ENCODE results near the gene FBXL19. TPM values are rescaled to one million over a fixed set of nuclear protein-coding genes. Genes with fewer than 3 reads are reported as not detected.
A peak's percentile ranks its signal among the peaks of the same experiment; 100 is the strongest.

FBXL19 gene
- total and polyA plus RNA-seq, 9 of the 15 experiments (the other 6 are each of a cell fraction or from before 2014, with no cell fraction given) = 0.13 to 48.0 (median 13.5) TPM; not detected in 1

GRCh38 chr16:30992931-30993816 lies 69.8 kb downstream of the FBXL19 start (continued):
- TF ChIP-seq PATZ1 (CRISPR knock-in tag; IDR thresholded peaks at IDR 0.05; ENCODE audit: borderline replicate concordance) = 0 out of 2 replicates have a peak, but pooled peaks have one; percentile 34
- TF ChIP-seq, protein P1, sequence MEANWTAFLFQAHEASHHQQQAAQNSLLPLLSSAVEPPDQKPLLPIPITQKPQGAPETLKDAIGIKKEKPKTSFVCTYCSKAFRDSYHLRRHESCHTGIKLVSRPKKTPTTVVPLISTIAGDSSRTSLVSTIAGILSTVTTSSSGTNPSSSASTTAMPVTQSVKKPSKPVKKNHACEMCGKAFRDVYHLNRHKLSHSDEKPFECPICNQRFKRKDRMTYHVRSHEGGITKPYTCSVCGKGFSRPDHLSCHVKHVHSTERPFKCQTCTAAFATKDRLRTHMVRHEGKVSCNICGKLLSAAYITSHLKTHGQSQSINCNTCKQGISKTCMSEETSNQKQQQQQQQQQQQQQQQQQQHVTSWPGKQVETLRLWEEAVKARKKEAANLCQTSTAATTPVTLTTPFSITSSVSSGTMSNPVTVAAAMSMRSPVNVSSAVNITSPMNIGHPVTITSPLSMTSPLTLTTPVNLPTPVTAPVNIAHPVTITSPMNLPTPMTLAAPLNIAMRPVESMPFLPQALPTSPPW (CRISPR knock-in tag; IDR thresholded peaks at IDR 0.05) = peak; percentile 63
- peak in 1 of 3 experiments; percentile 33 for TF ChIP-seq YY1 (IDR thresholded peaks at IDR 0.05; ENCODE audit: borderline replicate concordance in 1 of 3, control insufficient read depth in 1 of 3, extremely low read depth in 1 of 3, insufficient read depth in 3 of 3, insufficient read length in 1 of 3, insufficient replicate concordance in 2 of 3, low read depth in 1 of 3, low read length in 2 of 3)
- TF ChIP-seq ARID1B (IDR thresholded peaks at IDR 0.05) = peak; percentile 64; the same call in 1 of the 2 replicates
- TF ChIP-seq, protein P2, sequence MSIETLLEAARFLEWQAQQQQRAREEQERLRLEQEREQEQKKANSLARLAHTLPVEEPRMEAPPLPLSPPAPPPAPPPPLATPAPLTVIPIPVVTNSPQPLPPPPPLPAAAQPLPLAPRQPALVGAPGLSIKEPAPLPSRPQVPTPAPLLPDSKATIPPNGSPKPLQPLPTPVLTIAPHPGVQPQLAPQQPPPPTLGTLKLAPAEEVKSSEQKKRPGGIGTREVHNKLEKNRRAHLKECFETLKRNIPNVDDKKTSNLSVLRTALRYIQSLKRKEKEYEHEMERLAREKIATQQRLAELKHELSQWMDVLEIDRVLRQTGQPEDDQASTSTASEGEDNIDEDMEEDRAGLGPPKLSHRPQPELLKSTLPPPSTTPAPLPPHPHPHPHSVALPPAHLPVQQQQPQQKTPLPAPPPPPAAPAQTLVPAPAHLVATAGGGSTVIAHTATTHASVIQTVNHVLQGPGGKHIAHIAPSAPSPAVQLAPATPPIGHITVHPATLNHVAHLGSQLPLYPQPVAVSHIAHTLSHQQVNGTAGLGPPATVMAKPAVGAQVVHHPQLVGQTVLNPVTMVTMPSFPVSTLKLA (conservative IDR thresholded peaks at IDR 0.05) = 0 out of 4 replicates have a peak, but pooled peaks of 1 of the 2 experiments have one; percentile 29
- TF ChIP-seq, protein P3, sequence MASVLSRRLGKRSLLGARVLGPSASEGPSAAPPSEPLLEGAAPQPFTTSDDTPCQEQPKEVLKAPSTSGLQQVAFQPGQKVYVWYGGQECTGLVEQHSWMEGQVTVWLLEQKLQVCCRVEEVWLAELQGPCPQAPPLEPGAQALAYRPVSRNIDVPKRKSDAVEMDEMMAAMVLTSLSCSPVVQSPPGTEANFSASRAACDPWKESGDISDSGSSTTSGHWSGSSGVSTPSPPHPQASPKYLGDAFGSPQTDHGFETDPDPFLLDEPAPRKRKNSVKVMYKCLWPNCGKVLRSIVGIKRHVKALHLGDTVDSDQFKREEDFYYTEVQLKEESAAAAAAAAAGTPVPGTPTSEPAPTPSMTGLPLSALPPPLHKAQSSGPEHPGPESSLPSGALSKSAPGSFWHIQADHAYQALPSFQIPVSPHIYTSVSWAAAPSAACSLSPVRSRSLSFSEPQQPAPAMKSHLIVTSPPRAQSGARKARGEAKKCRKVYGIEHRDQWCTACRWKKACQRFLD (CRISPR knock-in tag; IDR thresholded peaks at IDR 0.05) = peak; percentile 76
- peak; percentile 81 for TF ChIP-seq ZNF311 (CRISPR knock-in tag; IDR thresholded peaks at IDR 0.05)
- peak; percentile 65 for TF ChIP-seq ZBTB17 (CRISPR knock-in tag; IDR thresholded peaks at IDR 0.05)
- peak; percentile 16 for TF ChIP-seq TAF1 (IDR thresholded peaks at IDR 0.05; ENCODE audit: control insufficient read depth, extremely low read depth, insufficient read depth, low read length, severe bottlenecking)
- no peak for TF ChIP-seq ZZZ3 (IDR thresholded peaks at IDR 0.05)
- TF ChIP-seq FOSL1 (tag; conservative IDR thresholded peaks at IDR 0.05) = 0 out of 2 replicates have a peak, but pooled peaks have one; percentile 11
- peak; percentile 74 for TF ChIP-seq SPI1 (IDR thresholded peaks at IDR 0.05; ENCODE audit: borderline replicate concordance, low read depth, low read length)
- TF ChIP-seq DPF2 (IDR thresholded peaks at IDR 0.05) = peak; percentile 44; the same call in 1 of the 2 replicates
- TF ChIP-seq CREM (IDR thresholded peaks at IDR 0.05; ENCODE audit: low read depth) = peak; percentile 72
- TF ChIP-seq ERF (CRISPR knock-in tag; IDR thresholded peaks at IDR 0.05) = peak; percentile 86
- TF ChIP-seq, protein P4, sequence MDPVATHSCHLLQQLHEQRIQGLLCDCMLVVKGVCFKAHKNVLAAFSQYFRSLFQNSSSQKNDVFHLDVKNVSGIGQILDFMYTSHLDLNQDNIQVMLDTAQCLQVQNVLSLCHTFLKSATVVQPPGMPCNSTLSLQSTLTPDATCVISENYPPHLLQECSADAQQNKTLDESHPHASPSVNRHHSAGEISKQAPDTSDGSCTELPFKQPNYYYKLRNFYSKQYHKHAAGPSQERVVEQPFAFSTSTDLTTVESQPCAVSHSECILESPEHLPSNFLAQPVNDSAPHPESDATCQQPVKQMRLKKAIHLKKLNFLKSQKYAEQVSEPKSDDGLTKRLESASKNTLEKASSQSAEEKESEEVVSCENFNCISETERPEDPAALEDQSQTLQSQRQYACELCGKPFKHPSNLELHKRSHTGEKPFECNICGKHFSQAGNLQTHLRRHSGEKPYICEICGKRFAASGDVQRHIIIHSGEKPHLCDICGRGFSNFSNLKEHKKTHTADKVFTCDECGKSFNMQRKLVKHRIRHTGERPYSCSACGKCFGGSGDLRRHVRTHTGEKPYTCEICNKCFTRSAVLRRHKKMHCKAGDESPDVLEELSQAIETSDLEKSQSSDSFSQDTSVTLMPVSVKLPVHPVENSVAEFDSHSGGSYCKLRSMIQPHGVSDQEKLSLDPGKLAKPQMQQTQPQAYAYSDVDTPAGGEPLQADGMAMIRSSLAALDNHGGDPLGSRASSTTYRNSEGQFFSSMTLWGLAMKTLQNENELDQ (CRISPR knock-in tag; IDR thresholded peaks at IDR 0.05; ENCODE audit: borderline replicate concordance) = no peak

All from K562 (cell line).